HG03378 (cell line): ENCODE measurements around the gene PRKAA2.
"Not testable (repeated sequence)": the region's sequence is repeated elsewhere in the genome, so short reads cannot be mapped to it uniquely, and the experiment has no call there.

Source experiments
- ATAC-seq: cut with Tn5 transposase; IDR thresholded peaks from one replicate; pipeline ENCODE4 v1.9.1; 2021; ENCODE audit warnings: mild to moderate bottlenecking, moderate library complexity; ENCODE audit not compliant: unreplicated experiment

The PRKAA2 gene

GRCh38 chr1:56644919-56645676 is at the start of gene PRKAA2:
TSS of gene PRKAA2 (plus strand) at chr1:56645314. CDS start at chr1:56645388, 74 bp downstream.
- ATAC-seq, result no peak

- ATAC-seq, result not testable (repeated sequence)
These were observed 49.5 kb upstream of the PRKAA2 start for GRCh38 chr1:56595397-56596191.

DNA sequence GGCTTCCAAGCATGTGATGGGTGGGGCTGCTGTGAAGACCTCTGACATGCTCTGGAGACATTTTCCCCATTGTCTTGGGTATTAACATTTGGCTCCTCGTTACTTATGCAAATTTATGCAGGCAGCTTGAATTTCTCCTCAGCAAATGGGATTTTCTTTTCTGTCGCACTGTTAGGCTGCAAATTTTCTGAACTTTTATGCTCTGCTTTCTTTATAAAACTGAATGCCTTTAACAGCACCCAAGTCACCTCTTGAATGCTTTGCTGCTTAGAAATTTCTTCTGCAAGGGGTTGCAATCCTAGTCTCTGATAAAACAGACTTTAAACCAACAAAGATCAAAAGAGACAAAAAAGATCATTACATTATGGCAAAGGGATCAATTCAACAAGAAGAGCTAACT is 35.0 kb upstream of the PRKAA2 start:
- ATAC-seq, result not testable (repeated sequence)

GRCh38 chr1:56610770-56611169 is 34.3 kb upstream of the PRKAA2 start:
- not testable (repeated sequence) for ATAC-seq

- no peak for ATAC-seq
These were observed 28.0 kb upstream of the PRKAA2 start for GRCh38 chr1:56617141-56617540.

DNA sequence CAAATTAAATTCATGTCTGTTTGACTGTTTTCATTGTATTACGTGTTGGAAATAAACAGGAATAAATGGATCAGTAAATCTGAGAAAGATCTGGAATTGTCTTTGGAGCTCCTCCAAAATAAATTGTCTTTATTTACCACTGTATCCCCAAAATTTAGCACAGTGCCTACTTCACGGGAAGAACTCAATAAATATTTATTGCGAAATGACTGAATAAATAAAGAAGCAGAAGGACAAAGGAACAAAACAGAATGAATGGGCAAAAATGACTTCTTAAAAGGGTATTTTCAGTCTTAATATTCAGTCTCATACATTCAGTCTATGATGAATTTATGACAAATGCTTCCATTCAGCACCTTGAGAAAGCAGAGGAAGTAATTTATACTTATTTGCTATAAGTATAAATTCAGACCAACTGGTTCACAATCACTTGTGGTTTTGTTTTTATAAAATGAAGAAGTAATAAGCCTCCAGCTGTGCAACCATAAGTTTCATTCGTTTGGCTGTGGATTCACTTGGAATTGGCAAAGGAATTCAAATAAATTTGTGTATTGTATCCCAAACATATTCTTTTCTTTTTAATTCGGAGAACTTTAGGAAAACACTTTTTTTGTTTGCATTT is 19.2 kb upstream of the PRKAA2 start:
- no peak for ATAC-seq

DNA sequence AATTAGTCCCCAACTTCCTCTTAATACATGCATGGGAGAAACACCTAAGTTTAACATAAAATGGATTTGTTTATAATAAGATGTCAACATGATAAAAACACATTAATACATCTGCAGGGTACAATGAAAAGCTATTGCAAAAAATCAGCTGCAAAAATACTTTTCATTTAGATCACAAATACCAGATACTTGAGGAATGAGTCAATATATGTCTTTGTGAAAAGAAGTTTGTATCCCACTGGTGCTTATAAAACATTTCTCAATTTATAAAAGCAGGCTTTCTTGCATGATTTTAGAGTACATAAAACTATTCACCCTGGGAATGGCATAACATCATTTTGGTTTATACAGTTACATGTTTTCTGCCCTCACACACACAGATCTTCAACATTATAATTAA is 18.6 kb upstream of the PRKAA2 start:
- no peak for ATAC-seq

DNA sequence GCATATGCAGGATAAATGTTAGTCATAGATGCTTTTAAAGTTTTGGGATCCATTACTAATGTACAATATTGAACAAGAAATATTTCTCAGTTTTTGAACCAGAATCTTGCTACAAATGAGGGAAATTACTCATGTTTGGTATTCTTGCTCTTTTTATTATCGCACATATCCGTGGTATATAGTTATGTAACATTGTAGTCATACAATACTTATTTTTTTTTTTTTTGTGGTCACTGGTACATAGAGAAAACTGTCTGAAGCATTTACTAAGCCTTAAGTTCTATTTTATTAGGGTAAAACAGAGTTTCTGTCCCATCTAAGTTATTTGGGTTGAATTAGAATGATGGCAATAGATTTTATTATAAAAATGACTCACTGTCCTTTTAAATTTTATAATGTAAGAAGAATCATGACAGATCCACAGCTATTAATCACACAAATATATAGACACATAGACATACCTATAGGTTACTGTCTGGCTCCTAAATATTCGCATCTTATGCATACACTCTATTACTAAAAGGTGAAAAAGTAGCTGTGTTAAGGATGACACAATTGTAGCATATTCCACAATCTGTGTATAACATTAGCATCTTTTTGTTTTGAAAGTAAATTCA is 18.0 kb upstream of the PRKAA2 start:
- no peak for ATAC-seq

DNA sequence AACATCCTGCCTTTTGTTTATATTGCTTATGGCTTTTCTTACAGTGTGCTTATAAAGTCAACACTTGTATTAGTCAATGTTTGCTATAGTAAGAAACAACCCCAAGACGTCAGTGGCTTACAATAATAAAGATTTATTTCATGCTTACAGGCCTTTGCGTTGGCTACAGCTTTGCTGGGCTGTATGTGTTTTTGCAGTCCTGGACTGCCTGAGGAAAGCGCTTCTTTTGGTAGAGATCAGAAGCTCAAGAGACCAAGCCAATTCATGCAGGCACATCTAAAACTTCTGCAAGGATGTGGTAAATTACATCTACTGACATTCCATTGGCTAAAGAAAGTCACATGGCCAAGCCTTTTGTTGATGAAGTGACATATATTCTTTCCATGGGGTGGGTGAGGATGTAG is 17.5 kb upstream of the PRKAA2 start:
- no peak for ATAC-seq

DNA sequence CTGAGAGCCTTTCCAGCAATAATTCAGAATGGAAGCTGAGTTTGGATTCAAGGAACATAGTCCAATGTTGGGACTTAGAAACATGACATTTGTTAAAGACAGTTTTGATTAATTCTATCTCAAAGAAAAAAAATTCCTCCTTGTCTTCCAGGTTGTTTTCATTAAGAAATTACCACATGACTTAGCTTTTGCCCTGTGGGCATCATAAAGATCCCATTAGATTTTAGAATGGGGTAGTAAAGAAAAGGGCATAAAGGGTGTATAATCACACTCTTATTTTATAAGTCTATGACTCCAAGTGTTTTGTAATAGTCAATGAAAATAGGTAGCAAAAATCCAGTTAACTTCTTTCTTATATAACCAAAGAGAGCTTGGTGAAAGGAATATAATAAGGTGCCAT is 14.3 kb upstream of the PRKAA2 start:
- no peak for ATAC-seq

GRCh38 chr1:56631901-56632300 is 13.2 kb upstream of the PRKAA2 start:
- ATAC-seq, result no peak

GRCh38 chr1:56634981-56635380 is 10.1 kb upstream of the PRKAA2 start:
- no peak for ATAC-seq

- ATAC-seq, result no peak
These were observed 6.9 kb upstream of the PRKAA2 start for GRCh38 chr1:56638248-56638647.

- no peak for ATAC-seq
These were observed 5.9 kb upstream of the PRKAA2 start for GRCh38 chr1:56639211-56639610.

GRCh38 chr1:56643661-56644060 is 1.5 kb upstream of the PRKAA2 start:
- no peak for ATAC-seq

DNA sequence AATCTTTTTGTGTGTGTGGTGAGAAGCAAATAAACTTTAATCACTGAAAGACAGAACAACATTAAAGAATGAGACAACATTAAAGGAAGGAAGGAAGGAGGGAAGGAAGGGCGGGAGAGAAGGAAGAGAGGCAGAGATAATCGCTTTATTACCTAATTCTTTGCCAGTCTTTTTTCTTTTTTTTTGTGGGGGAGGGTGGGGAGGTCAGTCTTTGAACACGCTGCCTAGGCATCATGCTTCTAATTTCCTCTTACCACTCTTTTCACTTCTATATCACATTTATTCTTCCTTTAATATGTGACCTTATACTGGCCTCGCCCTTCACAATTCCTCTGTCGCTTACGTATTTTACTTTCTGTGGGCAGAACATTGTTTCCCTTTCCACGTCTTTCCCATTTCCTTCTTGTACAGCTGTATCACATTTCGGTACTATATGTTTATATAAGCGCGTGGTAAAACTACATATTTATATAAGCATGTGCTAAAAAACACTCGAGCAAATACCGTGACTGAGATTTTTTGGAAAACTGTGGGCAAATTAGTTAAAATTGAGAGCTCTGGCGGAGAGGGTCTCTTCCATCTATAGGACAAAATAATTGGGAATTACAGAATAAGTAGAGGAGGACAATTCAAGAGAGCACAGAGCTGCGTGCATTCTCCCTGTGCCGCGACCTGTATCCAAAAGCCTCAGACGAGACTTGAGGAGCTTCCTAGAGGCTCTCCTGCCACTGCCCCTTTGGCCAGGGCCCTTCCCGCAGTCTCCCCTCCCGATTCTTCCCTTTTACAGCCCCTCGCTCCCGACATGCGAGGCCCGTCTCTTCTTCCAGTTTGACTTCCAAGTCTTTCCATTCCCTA is 823 bp upstream of the PRKAA2 start:
- ATAC-seq, result no peak

DNA sequence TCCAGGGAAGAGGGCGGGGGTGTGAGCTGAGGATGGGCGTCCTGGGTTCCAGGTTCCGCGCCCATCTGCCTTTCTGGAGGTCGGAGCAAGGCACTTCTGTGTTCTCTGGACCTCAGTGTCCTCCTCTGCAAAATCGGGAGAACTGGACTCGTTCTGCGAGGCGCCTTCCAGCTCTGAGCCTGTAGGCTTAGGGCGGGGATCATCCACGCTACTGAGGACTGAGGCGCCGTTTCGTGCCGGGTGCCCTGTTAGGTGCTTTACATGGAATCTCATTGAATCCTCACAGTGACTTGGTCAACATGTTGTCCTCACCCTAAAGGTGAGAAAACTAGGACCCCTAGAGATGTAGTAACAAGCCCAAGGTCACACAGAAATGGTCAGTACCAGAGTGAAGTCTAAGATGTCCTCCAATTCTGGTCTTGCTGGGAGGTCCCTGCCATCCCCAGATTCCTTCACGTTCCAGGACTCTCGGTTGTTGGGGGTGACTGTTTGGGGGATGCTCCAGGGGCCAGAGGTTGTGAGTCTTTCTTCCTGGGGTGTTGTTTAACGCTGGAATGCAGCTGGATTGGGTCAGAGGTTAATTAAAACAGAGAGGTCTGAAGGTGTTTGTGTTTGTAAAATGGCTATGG is 677 bp downstream of the PRKAA2 start:
- ATAC-seq, result no peak

DNA sequence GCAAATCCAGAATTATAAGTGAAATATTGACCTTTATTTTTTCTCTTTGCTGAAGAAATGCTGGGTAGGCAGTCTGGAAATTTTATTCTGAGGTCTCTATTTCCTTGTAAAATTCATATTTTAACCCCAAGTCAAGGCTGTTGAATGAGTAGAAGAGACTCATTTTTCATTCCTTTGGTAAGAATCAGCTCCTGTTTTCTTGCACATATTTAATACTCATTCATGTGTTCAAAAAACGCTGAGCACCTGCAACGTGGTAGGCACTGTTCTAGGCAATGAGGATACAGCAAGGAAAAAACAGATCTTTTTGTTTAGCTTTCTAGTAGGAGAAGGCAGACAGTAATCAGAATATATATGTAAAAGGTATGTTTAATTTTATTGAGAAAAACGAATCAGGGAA is 1.5 kb downstream of the PRKAA2 start:
- ATAC-seq, result no peak

DNA sequence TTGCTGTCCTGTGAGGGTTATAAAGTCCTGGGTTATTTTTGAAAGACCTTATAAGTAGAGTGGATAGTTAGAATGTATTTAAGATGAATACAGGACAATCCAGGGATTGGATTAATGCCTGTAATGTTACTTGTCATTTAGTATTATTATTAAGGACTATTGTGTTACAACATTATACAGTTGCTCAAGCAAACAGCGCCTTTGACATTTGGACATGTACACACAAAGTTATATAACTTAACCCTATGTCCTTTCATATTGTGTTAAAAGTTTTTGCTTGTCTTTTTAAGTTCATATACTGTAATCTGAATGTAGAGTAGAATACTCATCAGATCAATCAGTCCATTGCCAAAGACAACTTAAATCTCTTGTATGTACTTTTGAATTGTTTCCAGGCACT is 2.0 kb downstream of the PRKAA2 start:
- no peak for ATAC-seq

- no peak for ATAC-seq
These were observed 3.4 kb downstream of the PRKAA2 start for GRCh38 chr1:56648546-56648945.
